ENCODE measurements around the gene POFUT1. TPM values are rescaled to one million over a fixed set of nuclear protein-coding genes. Genes with fewer than 3 reads are reported as not detected.
"Not testable (repeated sequence)": the region's sequence is repeated elsewhere in the genome, so short reads cannot be mapped to it uniquely, and the experiment has no call there.

Gene POFUT1
- total RNA-seq = 27.8 TPM

GRCh38 chr20:32207626-32208498, at the start of gene POFUT1, which contains the start of gene PLAGL2:
Gene POFUT1 (plus strand): TSS chr20:32207880. CDS start chr20:32207942, 62 bp downstream.
Gene PLAGL2 (minus strand): TSS chr20:32207743. CDS start chr20:32202178, 5,565 bp downstream.
- DNase-seq (ENCODE audit: low spot score) = peak; percentile 93
- intact Hi-C loops (cut with DNase I) = loop anchor here (10.0 kb wide), 2 partner anchors 237 to 277 kb away; no protein-coding TSS in a partner anchor
- peak; percentile 98 for ATAC-seq

- DNase-seq (ENCODE audit: low spot score) = no peak
- no peak for ATAC-seq
- intact Hi-C loops (cut with DNase I) = no loop called here
Measured at GRCh38 chr20:32158351-32158750, 49.3 kb upstream of the POFUT1 start.

- ATAC-seq (no peak), DNase-seq (ENCODE audit: low spot score) (no peak)
- intact Hi-C loops (cut with DNase I) = no loop called here
Measured at GRCh38 chr20:32158943-32159660, 48.6 kb upstream of the POFUT1 start.

DNA sequence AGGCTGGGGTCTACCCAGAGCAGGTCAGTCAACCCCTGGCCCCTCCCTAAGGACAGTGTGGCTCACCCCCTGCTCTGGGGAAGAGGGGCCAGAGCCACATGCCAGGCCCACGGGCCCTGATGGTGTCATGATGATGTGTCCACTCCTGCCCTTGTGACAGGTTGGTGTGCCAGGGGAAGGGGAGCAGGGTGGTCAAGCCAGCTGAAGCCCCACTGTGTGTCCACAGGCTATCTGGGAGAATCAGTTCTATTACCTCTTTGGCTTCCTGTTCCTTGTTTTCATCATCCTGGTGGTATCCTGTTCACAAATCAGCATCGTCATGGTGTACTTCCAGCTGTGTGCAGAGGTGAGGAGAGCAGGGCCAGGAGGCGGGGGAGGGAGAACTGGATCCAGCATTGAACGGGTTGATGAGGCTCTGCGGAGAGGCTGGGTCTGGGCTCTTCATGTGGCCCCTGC, 47.9 kb upstream of the POFUT1 start:
- intact Hi-C loops (cut with DNase I) = no loop called here
- DNase-seq (ENCODE audit: low spot score) (no peak), ATAC-seq (no peak)

- ATAC-seq = no peak
- intact Hi-C loops (cut with DNase I) = no loop called here
- no peak for DNase-seq (ENCODE audit: low spot score)
Measured at GRCh38 chr20:32160341-32160740, 47.3 kb upstream of the POFUT1 start.

DNA sequence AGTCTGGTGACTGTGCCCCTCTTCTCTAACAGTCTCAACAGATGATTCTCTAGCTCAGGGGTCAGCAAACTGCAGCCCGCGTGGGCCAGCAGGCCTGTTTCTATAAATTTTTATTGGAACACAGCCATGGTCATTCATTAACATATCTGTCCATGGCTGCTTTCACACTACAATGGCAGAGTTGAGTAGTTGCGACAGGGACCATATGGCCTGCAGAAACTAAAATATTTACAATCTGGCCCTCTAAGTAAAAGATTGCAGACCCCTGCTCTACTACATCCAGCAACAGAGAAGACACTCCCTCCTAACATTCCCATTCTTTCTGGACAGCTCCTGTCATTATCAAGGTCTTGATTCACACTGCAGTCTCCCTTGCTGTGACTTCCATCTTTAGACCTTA, 45.3 kb upstream of the POFUT1 start:
- DNase-seq (ENCODE audit: low spot score) = no peak
- ATAC-seq = no peak
- intact Hi-C loops (cut with DNase I) = no loop called here

- no peak for DNase-seq (ENCODE audit: low spot score)
Measured at GRCh38 chr20:32163951-32164350, 43.7 kb upstream of the POFUT1 start.

GRCh38 chr20:32164984-32165735, 42.5 kb upstream of the POFUT1 start:
- ATAC-seq (no peak), DNase-seq (ENCODE audit: low spot score) (no peak)
- intact Hi-C loops (cut with DNase I) = no loop called here

More at GRCh38 chr20:32163951-32164350, 43.7 kb upstream of the POFUT1 start:
- intact Hi-C loops (cut with DNase I) = no loop called here
- ATAC-seq = no peak

GRCh38 chr20:32165836-32166545, 41.7 kb upstream of the POFUT1 start:
- DNase-seq (ENCODE audit: low spot score) (no peak), ATAC-seq (no peak)
- intact Hi-C loops (cut with DNase I) = no loop called here

DNA sequence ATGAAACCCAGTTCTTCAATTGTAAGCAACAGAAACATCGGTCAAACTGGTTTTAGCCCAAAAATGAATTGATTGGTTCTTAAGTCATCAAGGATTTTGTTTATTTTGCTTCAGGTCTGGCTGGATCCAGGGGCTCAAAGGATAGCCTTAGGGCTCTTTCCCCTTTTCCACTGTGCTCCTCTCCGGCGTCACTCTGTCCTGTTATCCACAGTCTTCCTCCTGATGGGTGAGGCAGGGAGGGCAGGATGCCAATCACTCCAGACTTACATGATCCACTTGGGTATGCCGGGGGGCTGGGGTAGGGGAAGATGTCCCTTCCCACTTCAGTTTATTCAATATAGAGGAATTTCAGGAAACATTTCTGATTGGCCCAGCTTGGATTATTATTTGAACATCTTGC, 40.1 kb upstream of the POFUT1 start:
- DNase-seq (ENCODE audit: low spot score) (no peak), ATAC-seq (no peak)
- intact Hi-C loops (cut with DNase I) = no loop called here

GRCh38 chr20:32168184-32168910, 39.3 kb upstream of the POFUT1 start:
- DNase-seq (ENCODE audit: low spot score) (no peak), ATAC-seq (no peak)
- intact Hi-C loops (cut with DNase I) = no loop called here

- ATAC-seq; intact Hi-C loops (cut with DNase I); DNase-seq (ENCODE audit: low spot score): not testable (repeated sequence)
Measured at GRCh38 chr20:32177696-32178095, 30.0 kb upstream of the POFUT1 start.

DNA sequence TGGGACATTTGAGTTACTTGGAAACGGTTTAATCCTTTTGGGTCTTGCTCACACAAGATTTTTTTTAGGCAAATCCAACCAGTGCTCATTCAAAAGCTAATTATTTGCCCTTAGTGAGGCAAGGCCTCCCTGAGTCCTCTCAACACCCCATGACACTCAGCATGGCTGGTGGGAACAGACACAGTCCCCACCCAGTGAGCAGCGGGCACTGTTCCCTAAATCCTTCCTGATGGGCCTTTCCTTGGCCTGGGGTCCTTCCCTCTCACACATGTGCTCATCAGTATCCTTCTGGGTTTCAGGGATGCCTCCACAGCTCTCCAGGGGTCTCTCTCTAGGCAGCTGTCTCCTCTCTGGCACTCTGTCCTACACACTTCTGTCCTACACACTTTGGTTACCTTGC, 28.2 kb upstream of the POFUT1 start:
- no peak for DNase-seq (ENCODE audit: low spot score)
- no peak for ATAC-seq
- intact Hi-C loops (cut with DNase I) = no loop called here

GRCh38 chr20:32179934-32180333, 27.7 kb upstream of the POFUT1 start:
- DNase-seq (ENCODE audit: low spot score) (no peak), ATAC-seq (no peak)
- intact Hi-C loops (cut with DNase I) = no loop called here

DNA sequence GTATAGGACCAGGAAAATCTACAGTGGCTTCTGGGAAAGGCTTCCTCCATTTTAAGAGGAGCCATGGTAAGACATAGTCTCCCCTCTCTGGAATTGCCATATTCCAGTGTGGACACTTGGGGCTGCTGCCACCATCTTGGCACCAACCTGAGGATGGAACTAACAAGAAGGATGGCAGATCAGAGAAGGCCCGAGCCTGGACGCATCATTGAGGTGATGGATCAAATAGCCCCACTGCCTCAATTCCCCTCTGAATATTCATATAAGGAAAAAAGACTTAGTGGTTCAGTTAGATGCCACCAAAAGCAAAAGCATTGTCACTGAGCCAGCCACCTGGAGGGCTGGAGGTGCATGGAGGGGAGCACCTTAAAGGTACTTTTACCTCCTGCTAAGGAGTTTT, 26.1 kb upstream of the POFUT1 start:
- intact Hi-C loops (cut with DNase I) = no loop called here
- no peak for ATAC-seq
- DNase-seq (ENCODE audit: low spot score) = no peak

GRCh38 chr20:32183947-32184635, 23.6 kb upstream of the POFUT1 start:
- no peak for ATAC-seq
- intact Hi-C loops (cut with DNase I) = no loop called here
- DNase-seq (ENCODE audit: low spot score) = no peak

- ATAC-seq (no peak), DNase-seq (ENCODE audit: low spot score) (no peak)
- intact Hi-C loops (cut with DNase I) = no loop called here
Measured at GRCh38 chr20:32184961-32185603, 22.6 kb upstream of the POFUT1 start.
